Endothelial cell of umbilical vein (primary cell): ENCODE measurements around the gene RPGRIP1L.
A peak's percentile ranks its signal among the peaks of the same experiment; 100 is the strongest.

ENCODE experiments used
- EZH2 ChIP-seq: IDR thresholded peaks from 2 replicates; pipeline ENCODE4 v1.6.1; 2012; ENCODE audit warnings: borderline replicate concordance, low read depth, mild to moderate bottlenecking, moderate library complexity, low read length, inconsistent platforms; ENCODE audit not compliant: severe bottlenecking
- FOS ChIP-seq: IDR thresholded peaks from 2 replicates; pipeline ENCODE4 v1.6.1; 2011; ENCODE audit warnings: mild to moderate bottlenecking, low read length, moderate library complexity, borderline replicate concordance; ENCODE audit not compliant: insufficient read depth
- JUN ChIP-seq: IDR thresholded peaks from 2 replicates; pipeline ENCODE4 v1.6.1; 2011; ENCODE audit warnings: borderline replicate concordance, low read depth; ENCODE audit not compliant: insufficient read length, insufficient read depth
- MAX ChIP-seq: IDR thresholded peaks from 2 replicates; pipeline ENCODE4 v1.6.1; 2011; ENCODE audit not compliant: insufficient read depth, insufficient read length
- POLR2A ChIP-seq: IDR thresholded peaks from 2 replicates; pipeline ENCODE4 v1.6.1; 2012; ENCODE audit warnings: low read depth, mild to moderate bottlenecking, control low read depth, low read length
- POLR2AphosphoS5 ChIP-seq: IDR thresholded peaks from 2 replicates; pipeline ENCODE4 v1.6.1; 2012; ENCODE audit warnings: low read depth, mild to moderate bottlenecking, control low read depth, low read length, moderate library complexity; ENCODE audit not compliant: insufficient read depth
- TF ChIP-seq, protein P1 (sequence below), 2 donors: IDR thresholded peaks; 1 replicate in 1 of 2; 2 replicates in 1 of 2; pipeline ENCODE4 v1.5.1; 2011; ENCODE audit warnings: low read length in 2 of 2, mild to moderate bottlenecking in 2 of 2, moderate library complexity in 2 of 2, control low read depth in 1 of 2, inconsistent platforms in 1 of 2, low read depth in 1 of 2; ENCODE audit not compliant: insufficient read depth in 1 of 2; ENCODE audit errors: extremely low read depth in 1 of 2

- no peak for TF ChIP-seq POLR2A
- TF ChIP-seq, protein P1, sequence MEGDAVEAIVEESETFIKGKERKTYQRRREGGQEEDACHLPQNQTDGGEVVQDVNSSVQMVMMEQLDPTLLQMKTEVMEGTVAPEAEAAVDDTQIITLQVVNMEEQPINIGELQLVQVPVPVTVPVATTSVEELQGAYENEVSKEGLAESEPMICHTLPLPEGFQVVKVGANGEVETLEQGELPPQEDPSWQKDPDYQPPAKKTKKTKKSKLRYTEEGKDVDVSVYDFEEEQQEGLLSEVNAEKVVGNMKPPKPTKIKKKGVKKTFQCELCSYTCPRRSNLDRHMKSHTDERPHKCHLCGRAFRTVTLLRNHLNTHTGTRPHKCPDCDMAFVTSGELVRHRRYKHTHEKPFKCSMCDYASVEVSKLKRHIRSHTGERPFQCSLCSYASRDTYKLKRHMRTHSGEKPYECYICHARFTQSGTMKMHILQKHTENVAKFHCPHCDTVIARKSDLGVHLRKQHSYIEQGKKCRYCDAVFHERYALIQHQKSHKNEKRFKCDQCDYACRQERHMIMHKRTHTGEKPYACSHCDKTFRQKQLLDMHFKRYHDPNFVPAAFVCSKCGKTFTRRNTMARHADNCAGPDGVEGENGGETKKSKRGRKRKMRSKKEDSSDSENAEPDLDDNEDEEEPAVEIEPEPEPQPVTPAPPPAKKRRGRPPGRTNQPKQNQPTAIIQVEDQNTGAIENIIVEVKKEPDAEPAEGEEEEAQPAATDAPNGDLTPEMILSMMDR (IDR thresholded peaks at IDR 0.05; ENCODE audit: extremely low read depth in 1 of 2, insufficient read depth in 1 of 2, low read depth in 1 of 2, low read length in 2 of 2), result no peak
- no peak for TF ChIP-seq POLR2AphosphoS5
- TF ChIP-seq FOS, result peak; percentile 9
- no peak for TF ChIP-seq MAX
- no peak for TF ChIP-seq EZH2
- no peak for TF ChIP-seq JUN
Measured at GRCh38 chr16:53626161-53626560, 77.5 kb downstream of the RPGRIP1L start.
